HG03108 (cell line): ENCODE measurements around the gene PSAPL1.

Experiments
- ATAC-seq: cut with Tn5 transposase; IDR thresholded peaks from one replicate; pipeline ENCODE4 v1.9.1; 2021; ENCODE audit warnings: moderate library complexity; ENCODE audit not compliant: unreplicated experiment

Gene PSAPL1

GRCh38 chr4:7383266-7383665, 51.5 kb downstream of the PSAPL1 start:
- ATAC-seq: no peak

DNA sequence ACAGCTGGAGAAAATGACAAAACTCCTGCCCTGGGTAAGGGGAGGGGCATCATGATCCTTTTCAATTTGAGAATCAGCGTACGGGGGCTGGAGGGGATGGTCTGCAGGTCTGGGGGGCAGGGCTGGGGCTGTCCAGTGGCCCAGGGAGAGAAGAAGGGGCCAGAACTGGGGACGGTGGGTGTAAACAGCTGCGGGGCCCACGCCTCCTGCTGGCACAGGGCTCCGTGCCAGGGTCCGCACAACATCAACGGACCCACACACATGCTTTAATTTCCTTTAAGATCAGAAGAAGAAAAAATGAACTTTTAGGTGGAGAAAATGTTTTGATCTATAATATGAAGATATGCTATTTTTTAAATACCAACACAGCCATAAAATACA, 52.1 kb downstream of the PSAPL1 start:
- ATAC-seq: no peak

GRCh38 chr4:7381890-7382633, 52.7 kb downstream of the PSAPL1 start:
- ATAC-seq: no peak

DNA sequence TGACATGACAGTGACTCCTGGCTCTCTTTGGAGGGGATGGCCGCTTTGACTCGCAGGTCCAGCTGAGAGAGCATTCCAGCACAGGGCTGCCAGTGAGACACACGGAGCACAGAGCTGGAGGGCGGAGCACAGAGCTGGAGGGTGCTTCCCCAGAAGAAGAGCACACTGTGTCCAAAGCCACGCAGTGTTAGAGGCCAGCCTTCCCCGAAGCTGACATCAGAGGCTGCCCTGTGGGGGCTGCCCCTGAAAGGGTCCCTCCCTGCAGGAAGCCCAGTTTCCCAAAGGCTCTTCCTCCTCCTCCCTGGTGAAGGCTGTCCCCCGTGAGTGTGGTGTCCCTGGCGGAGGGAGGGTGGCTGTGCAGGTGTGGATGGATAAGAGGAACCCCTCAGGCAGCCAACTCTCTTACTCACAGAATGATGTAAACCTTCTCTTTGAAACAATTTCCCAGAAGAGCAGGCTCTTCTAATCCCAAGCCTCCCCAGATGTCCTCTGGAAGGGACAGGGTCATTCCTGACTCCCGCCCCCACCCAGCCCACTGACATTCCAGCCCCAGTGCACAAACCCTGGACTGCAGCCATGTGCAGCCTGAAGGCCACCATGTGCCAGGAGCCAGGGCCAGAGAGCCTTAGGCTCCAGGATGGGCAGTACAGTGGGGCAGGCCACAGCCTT, 53.4 kb downstream of the PSAPL1 start:
- ATAC-seq: no peak
